PC-9 (cell line): ENCODE data around the gene KRT38. TPM values are rescaled to one million over a fixed set of nuclear protein-coding genes. Genes with fewer than 3 reads are reported as not detected.

Experiments used
- BruUV-seq: library from RNA; stranded (reverse); fragments of 400-500 nt; replicated peaks from 2 replicates; lab custom pipeline; 2021; lab: Mats Ljungman, UMichigan
- CTCF ChIA-PET: fragments of 300-600 bp; sonication (Branson Sonifier 250); formaldehyde crosslinking; loops from one replicate; lab custom pipeline; 2022; ENCODE audit warnings: antibody characterized with exemption; lab: Charles Lee
- POLR2A ChIA-PET: fragments of 300-600 bp; sonication (Branson Sonifier 250); formaldehyde crosslinking; loops from one replicate; lab custom pipeline; 2022; ENCODE audit warnings: antibody characterized with exemption; ENCODE audit not compliant: unreplicated experiment; lab: Charles Lee
- DNase-seq, 2 experiments: peaks; one replicate each; pipeline versions ENCODE4 v3.0.0 to v3.0.0-alpha.2; 2015 to 2022; ENCODE audit warnings: mixed read lengths in 1 of 2
- H2AFZ ChIP-seq: fragments of 200-600 bp; sonication (generic); 2 replicates; pipeline ENCODE4 v1.8.1; 2017; ENCODE audit warnings: antibody characterized with exemption
- H3F3A ChIP-seq: fragments of 200-600 bp; sonication (generic); 2 replicates; pipeline ENCODE4 v1.8.1; 2017; ENCODE audit warnings: antibody characterized with exemption, mild to moderate bottlenecking, low read depth; ENCODE audit not compliant: insufficient read depth
- H3K27ac ChIP-seq: fragments of 200-600 bp; sonication (generic); 2 replicates; pipeline ENCODE4 v1.6.1; 2016; ENCODE audit warnings: mixed run types
- H3K27me3 ChIP-seq: fragments of 200-600 bp; sonication (generic); 2 replicates; pipeline ENCODE4 v1.6.1; 2016; ENCODE audit warnings: low read depth, mixed run types; ENCODE audit not compliant: insufficient read depth
- H3K36me3 ChIP-seq: fragments of 200-600 bp; sonication (generic); 2 replicates; pipeline ENCODE4 v1.6.1; 2016; ENCODE audit warnings: low read depth, mixed run types
- H3K4me1 ChIP-seq: fragments of 200-600 bp; sonication (generic); replicated peaks from 2 replicates; pipeline ENCODE4 v1.6.1; 2016; ENCODE audit warnings: mixed run types; ENCODE audit not compliant: insufficient read depth
- H3K4me2 ChIP-seq: fragments of 200-600 bp; sonication (generic); 2 replicates; pipeline ENCODE4 v1.6.1; 2017; ENCODE audit warnings: mixed run types
- H3K4me3 ChIP-seq: fragments of 200-600 bp; sonication (generic); 2 replicates; pipeline ENCODE4 v1.6.1; 2016; ENCODE audit warnings: mixed run types
- H3K79me2 ChIP-seq: fragments of 200-600 bp; sonication (generic); 2 replicates; pipeline ENCODE4 v1.6.1; 2017; ENCODE audit warnings: low read depth, mixed run types
- H3K9me2 ChIP-seq: fragments of 200-600 bp; sonication (generic); 2 replicates; pipeline ENCODE4 v1.8.1; 2017; ENCODE audit warnings: mild to moderate bottlenecking; ENCODE audit not compliant: insufficient read depth
- H3K9me3 ChIP-seq: fragments of 200-600 bp; sonication (generic); 2 replicates; pipeline ENCODE4 v1.8.1; 2016; ENCODE audit warnings: low read depth; ENCODE audit not compliant: insufficient read depth
- H4K20me1 ChIP-seq: fragments of 200-600 bp; sonication (generic); 2 replicates; pipeline ENCODE4 v1.8.1; 2017; ENCODE audit not compliant: insufficient read depth
- EZH2 ChIP-seq: fragments of 200-600 bp; sonication (generic); IDR thresholded peaks from 2 replicates; pipeline ENCODE4 v1.8.0; 2017; ENCODE audit warnings: antibody characterized with exemption, low read depth
- intact Hi-C: fragments of 100-400 bp; cut with micrococcal nuclease; formaldehyde crosslinking; loops from one replicate; pipeline ENCODE4 v1.10.0; 2022; ENCODE audit not compliant: unreplicated experiment
- total RNA-seq: library from RNA; stranded (reverse); gene quantifications from 2 replicates; pipeline ENCODE4 v1.2.3, GENCODE V29; 2021
- TF ChIP-seq, protein P1 (sequence below): fragments of 200-600 bp; sonication (generic); conservative IDR thresholded peaks from 2 replicates; pipeline ENCODE4 v1.6.1; 2017; ENCODE audit warnings: mixed run types, antibody characterized with exemption, mild to moderate bottlenecking, moderate library complexity

The KRT38 gene
- total RNA-seq, 1 experiment from 2014 or later, result not detected

GRCh38 chr17:41480136-41480535, 39.4 kb upstream of the KRT38 start:
- POLR2A ChIA-PET, result no interaction called here
- BruUV-seq, result no TSS peak
- CTCF ChIA-PET, result no interaction called here

DNA sequence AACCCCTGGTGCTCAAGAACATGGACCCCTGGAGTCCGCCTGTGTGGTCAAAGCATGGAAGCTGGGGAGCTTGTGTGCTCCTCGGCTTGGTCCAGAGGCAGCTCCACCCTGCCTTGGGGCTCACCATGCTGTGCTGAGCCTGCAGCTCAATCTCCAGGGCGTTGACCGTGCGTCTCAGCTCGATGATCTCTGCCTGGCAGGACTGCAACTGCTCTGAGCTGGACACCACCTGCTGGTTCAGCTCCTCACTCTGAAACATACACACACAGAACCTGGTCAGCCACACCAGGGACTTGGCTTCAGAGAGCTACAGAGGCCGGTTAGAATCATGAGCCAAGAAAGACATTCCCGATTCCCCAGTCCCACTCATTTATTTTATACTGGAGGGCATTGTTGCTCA, 37.5 kb upstream of the KRT38 start:
- Histone ChIP-seq H3K4me2 (no peak overlapping the region), H2AFZ (no peak overlapping the region), H3K4me1 (no peaks in the 10 kb centered on the region), H3K27ac (no peak overlapping the region), H3K9me2 (no peaks in the 10 kb centered on the region), H4K20me1 (no peaks in the 10 kb centered on the region), H3K36me3 (no peaks in the 10 kb centered on the region), H3K9me3 (no peaks in the 10 kb centered on the region), H3K27me3 (no peaks in the 10 kb centered on the region), H3K79me2 (no peaks in the 10 kb centered on the region), H3F3A (no peaks in the 10 kb centered on the region), H3K4me3 (no peak overlapping the region)
- ChIA-PET POLR2A (no interaction called here), CTCF (no interaction called here)
- no peak for DNase-seq
- intact Hi-C loops, result no loop called here
- TF ChIP-seq, protein P1, sequence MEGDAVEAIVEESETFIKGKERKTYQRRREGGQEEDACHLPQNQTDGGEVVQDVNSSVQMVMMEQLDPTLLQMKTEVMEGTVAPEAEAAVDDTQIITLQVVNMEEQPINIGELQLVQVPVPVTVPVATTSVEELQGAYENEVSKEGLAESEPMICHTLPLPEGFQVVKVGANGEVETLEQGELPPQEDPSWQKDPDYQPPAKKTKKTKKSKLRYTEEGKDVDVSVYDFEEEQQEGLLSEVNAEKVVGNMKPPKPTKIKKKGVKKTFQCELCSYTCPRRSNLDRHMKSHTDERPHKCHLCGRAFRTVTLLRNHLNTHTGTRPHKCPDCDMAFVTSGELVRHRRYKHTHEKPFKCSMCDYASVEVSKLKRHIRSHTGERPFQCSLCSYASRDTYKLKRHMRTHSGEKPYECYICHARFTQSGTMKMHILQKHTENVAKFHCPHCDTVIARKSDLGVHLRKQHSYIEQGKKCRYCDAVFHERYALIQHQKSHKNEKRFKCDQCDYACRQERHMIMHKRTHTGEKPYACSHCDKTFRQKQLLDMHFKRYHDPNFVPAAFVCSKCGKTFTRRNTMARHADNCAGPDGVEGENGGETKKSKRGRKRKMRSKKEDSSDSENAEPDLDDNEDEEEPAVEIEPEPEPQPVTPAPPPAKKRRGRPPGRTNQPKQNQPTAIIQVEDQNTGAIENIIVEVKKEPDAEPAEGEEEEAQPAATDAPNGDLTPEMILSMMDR, result no peak
- TF ChIP-seq EZH2, result no peak
- BruUV-seq, result no TSS peak

More at GRCh38 chr17:41480136-41480535, 39.4 kb upstream of the KRT38 start:
- no peak for DNase-seq
- Histone ChIP-seq H3K9me2 (no peaks in the 10 kb centered on the region), H3K27ac (no peak overlapping the region), H3K9me3 (no peaks in the 10 kb centered on the region), H3K4me3 (no peak overlapping the region), H3F3A (no peaks in the 10 kb centered on the region), H3K27me3 (no peaks in the 10 kb centered on the region), H3K4me2 (no peak overlapping the region), H3K79me2 (no peaks in the 10 kb centered on the region), H3K4me1 (no peaks in the 10 kb centered on the region), H4K20me1 (no peaks in the 10 kb centered on the region), H2AFZ (no peak overlapping the region), H3K36me3 (no peaks in the 10 kb centered on the region)
- TF ChIP-seq, protein P1, result no peak
- no peak for TF ChIP-seq EZH2
- intact Hi-C loops, result no loop called here

DNA sequence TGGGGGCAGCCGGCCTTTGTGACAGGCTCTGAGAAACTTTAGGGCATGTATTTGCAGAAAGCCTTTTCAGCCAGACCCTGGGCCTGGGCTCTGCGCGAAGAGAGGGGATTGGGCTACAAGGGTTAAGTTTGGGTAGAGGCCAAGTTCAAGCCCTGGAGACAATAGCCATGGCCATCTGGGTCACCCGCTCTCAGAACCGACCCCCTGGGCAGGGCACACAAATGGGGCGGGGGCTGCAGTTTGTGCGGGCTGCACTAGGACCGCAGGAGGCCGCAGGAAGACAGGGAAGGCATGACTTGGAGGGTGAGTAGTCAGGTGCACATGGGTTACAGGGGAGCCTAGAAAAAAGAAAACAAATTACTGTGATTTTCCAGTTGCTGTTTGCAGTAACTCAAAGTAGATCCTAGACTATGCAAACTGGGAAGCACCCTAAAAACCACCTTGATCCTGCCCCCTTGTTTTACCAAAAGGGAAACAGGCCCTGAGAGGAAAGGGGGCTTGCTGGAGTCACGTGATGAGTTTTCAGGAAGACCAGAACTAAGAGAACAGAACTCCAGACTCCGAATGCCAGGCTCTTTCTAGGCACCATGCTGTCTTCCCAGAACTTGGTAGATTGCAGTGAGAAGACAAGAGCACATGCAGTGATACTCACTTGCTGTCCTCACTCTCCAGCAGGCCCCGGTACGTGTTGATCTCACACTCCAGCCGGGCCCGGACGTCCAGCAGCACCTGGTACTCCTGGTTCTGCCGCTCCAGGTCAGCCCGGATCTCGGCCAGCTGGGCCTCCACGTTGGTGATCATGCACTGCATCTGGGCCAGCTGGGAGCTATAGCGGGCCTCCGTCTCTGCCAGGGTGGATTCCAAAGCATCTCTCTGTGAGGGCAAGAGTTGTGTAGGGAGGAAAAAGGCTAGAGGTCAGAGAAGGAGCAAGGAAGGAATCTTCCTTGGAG, 36.4 kb upstream of the KRT38 start:
- Histone ChIP-seq H4K20me1 (no peaks in the 10 kb centered on the region), H3K79me2 (no peaks in the 10 kb centered on the region), H3K9me2 (no peaks in the 10 kb centered on the region), H3K4me2 (no peak overlapping the region), H3F3A (no peaks in the 10 kb centered on the region), H3K27ac (no peak overlapping the region), H3K36me3 (no peaks in the 10 kb centered on the region), H3K4me1 (no peaks in the 10 kb centered on the region), H3K4me3 (no peak overlapping the region), H3K9me3 (no peaks in the 10 kb centered on the region; the same call in 1 of the 2 replicates), H2AFZ (no peak overlapping the region), H3K27me3 (no peaks in the 10 kb centered on the region)
- intact Hi-C loops, result no loop called here
- BruUV-seq, result no TSS peak
- DNase-seq, result no peak
- TF ChIP-seq, protein P1, result no peak
- TF ChIP-seq EZH2, result no peak
- ChIA-PET CTCF (no interaction called here), POLR2A (no interaction called here)
